HUES64 (cell line): ENCODE measurements around the gene TTLL13.

Experiments
- H3K27ac ChIP-seq: 2 replicates; pipeline ENCODE4 v1.7.0; 2013; ENCODE audit warnings: low read depth, low read length, inconsistent platforms
- H3K27me3 ChIP-seq: 2 replicates; pipeline ENCODE4 v1.6.1; 2013; ENCODE audit warnings: mild to moderate bottlenecking, low read length; ENCODE audit not compliant: insufficient read depth
- H3K36me3 ChIP-seq: 2 replicates; pipeline ENCODE4 v1.6.1; 2013; ENCODE audit warnings: mild to moderate bottlenecking, low read length; ENCODE audit not compliant: insufficient read depth
- H3K4me1 ChIP-seq: 2 replicates; pipeline ENCODE4 v1.6.1; 2013; ENCODE audit warnings: mild to moderate bottlenecking, low read length, moderate library complexity; ENCODE audit not compliant: insufficient read depth
- H3K4me3 ChIP-seq: 2 replicates; pipeline ENCODE4 v1.5.1; 2013; ENCODE audit warnings: mild to moderate bottlenecking, low read length, moderate library complexity
- H3K9ac ChIP-seq: 2 replicates; pipeline ENCODE4 v1.6.1; 2013; ENCODE audit warnings: mild to moderate bottlenecking, low read depth, low read length
- H3K9me3 ChIP-seq: 2 replicates; pipeline ENCODE4 v1.6.1; 2013; ENCODE audit warnings: low read depth, low read length; ENCODE audit not compliant: insufficient read depth
- WGBS: fragments of 150-250, 120-280 bp; methylation state at CpG from one replicate; pipeline ENCODE4 v1.1.7; 2013; ENCODE audit warnings: missing lambda C conversion rate; 5-methylcytosine and 5-hydroxymethylcytosine counted together

The TTLL13 gene

GRCh38 chr15:90228960-90229359 is 20.4 kb upstream of the TTLL13 start:
- Histone ChIP-seq H3K9ac (no peak overlapping the region), H3K9me3 (no peaks in the 10 kb centered on the region), H3K4me3 (no peak overlapping the region), H3K4me1 (no peaks in the 10 kb centered on the region), H3K27ac (no peak overlapping the region), H3K36me3 (peaks cover 60% of the 10 kb centered on the region), H3K27me3 (no peaks in the 10 kb centered on the region)
- WGBS, result 96% methylated on average over 15 of the region's 15 CpGs

DNA sequence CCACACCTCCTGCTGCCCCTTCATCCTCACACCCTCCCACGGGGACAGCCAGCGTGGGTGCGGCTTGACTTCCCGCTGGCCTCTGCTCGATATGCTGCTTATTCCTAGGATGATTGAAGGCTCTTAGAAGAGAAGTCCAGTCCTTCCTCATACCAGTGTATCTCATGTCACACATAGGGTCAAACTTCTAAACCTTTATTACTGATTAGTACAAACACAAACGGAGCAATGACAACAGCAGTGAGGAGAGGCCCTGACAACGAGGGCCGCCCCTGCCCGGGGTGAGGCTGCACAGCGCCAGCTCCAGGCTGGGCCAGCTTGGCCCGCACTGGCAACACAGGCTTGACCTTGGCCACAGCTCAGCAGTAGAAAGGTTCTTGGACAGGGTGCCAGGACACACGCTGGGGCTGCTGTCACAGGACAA is 19.3 kb upstream of the TTLL13 start:
- no peak overlapping the region for H3K9ac ChIP-seq
- H3K27ac ChIP-seq, result no peak overlapping the region
- H3K4me3 ChIP-seq, result no peak overlapping the region
- no peaks in the 10 kb centered on the region for H3K27me3 ChIP-seq
- WGBS, result 95% methylated on average over 12 of the region's 12 CpGs
- H3K36me3 ChIP-seq, result peaks cover 48% of the 10 kb centered on the region
- no peaks in the 10 kb centered on the region for H3K9me3 ChIP-seq
- H3K4me1 ChIP-seq, result no peaks in the 10 kb centered on the region

GRCh38 chr15:90230610-90231009 is 18.7 kb upstream of the TTLL13 start:
- Histone ChIP-seq H3K4me3 (no peak overlapping the region), H3K27ac (no peak overlapping the region), H3K36me3 (peaks cover 43% of the 10 kb centered on the region), H3K27me3 (no peaks in the 10 kb centered on the region), H3K4me1 (no peaks in the 10 kb centered on the region), H3K9ac (no peak overlapping the region), H3K9me3 (no peaks in the 10 kb centered on the region)
- 94% methylated on average over 8 of the region's 8 CpGs for WGBS

GRCh38 chr15:90231028-90232017 is 18.0 kb upstream of the TTLL13 start:
- peaks cover 37% of the 10 kb centered on the region for H3K36me3 ChIP-seq
- H3K27me3 ChIP-seq, result no peaks in the 10 kb centered on the region
- no peak overlapping the region for H3K27ac ChIP-seq
- H3K9ac ChIP-seq, result no peak overlapping the region
- H3K4me3 ChIP-seq, result no peak overlapping the region
- H3K9me3 ChIP-seq, result no peaks in the 10 kb centered on the region
- WGBS, result 91% methylated on average over 27 of the region's 27 CpGs
- no peaks in the 10 kb centered on the region for H3K4me1 ChIP-seq

- H3K27ac ChIP-seq, result no peak overlapping the region
- no peaks in the 10 kb centered on the region for H3K27me3 ChIP-seq
- no peaks in the 10 kb centered on the region for H3K9me3 ChIP-seq
- no peaks in the 10 kb centered on the region for H3K4me1 ChIP-seq
- H3K4me3 ChIP-seq, result no peak overlapping the region
- H3K36me3 ChIP-seq, result peaks cover 29% of the 10 kb centered on the region
- H3K9ac ChIP-seq, result no peak overlapping the region
- WGBS, result 92% methylated on average over 13 of the region's 13 CpGs
These were observed 17.2 kb upstream of the TTLL13 start for GRCh38 chr15:90232196-90232595.

- H3K27me3 ChIP-seq, result no peaks in the 10 kb centered on the region
- no peaks in the 10 kb centered on the region for H3K4me1 ChIP-seq
- H3K9ac ChIP-seq, result peak overlapping the region; percentile 59
- H3K9me3 ChIP-seq, result no peaks in the 10 kb centered on the region
- no peak overlapping the region; the same call in 1 of the 2 replicates for H3K27ac ChIP-seq
- 18% methylated on average over 9 of the region's 9 CpGs for WGBS
- peaks cover 22% of the 10 kb centered on the region for H3K36me3 ChIP-seq
- peak overlapping the region; percentile 64 for H3K4me3 ChIP-seq
These were observed 16.4 kb upstream of the TTLL13 start for GRCh38 chr15:90232941-90233386.

GRCh38 chr15:90233387-90234095 is 15.8 kb upstream of the TTLL13 start, which contains the start of gene CIB1:
Gene CIB1, minus strand, starts transcription at chr15:90233941. Its CDS starts 56 bp downstream, at chr15:90233885.
- Histone ChIP-seq H3K4me3 (peak within 1 kb of the TSS; percentile 64), H3K36me3 (peaks cover 19% of the 10 kb centered on the region), H3K9ac (peak within 1 kb of the TSS; percentile 59), H3K4me1 (no peaks in the 10 kb centered on the region), H3K9me3 (no peaks in the 10 kb centered on the region), H3K27me3 (no peaks in the 10 kb centered on the region), H3K27ac (peak within 1 kb of the TSS; percentile 73; the same call in 1 of the 2 replicates)
- WGBS, result under 1% methylated on average over 63 of the region's 63 CpGs

DNA sequence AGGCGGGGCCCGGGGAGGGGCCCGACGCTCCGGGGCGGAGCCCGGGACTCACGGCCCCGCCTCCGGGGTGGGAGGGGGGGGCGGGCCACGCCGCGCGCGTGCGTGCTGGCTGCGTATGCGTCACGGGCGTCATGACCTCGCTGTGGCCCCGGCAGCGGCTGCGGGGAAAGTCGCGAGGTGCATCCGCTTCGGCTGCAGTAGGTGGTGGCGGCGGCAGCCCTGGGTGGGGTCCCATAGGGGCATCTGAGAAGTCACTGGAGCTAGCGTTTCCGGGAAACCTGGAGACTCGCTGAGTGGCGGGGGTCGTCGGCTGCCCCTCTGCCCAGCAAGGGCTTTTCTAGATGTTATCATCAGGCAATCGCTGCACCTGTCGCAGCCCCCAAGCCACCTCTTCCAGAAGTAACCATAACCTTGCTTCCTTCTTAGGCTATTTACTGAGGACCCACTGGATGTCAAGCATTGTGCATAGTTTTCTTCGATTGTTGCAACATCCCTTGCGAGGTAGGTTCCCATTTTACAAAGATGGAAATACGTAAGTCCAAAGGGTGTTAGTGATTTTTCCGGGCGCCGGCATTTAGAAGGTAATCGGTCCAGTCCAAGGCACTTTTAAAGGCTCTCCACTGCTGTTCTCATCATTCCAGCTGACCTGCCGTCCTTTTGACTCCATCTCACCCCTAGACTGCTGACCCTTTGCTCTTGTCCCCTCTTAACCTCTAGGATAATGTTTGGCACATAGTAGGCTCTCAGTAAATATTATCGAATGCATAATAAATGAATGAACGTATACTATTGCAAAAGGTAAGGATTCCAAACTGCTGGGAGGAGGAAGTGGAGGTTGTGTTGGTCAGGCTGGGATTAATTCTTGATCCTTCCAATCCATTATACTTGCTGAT is 15.0 kb upstream of the TTLL13 start, which contains the start of gene GDPGP1:
Gene GDPGP1 (plus strand): TSS at position 114 of the 893 bp plus-strand sequence. CDS start 6,700 bp downstream, outside the sequence.
- Histone ChIP-seq H3K27ac (peak within 1 kb of the TSS; percentile 73; the same call in 1 of the 2 replicates), H3K4me1 (no peaks in the 10 kb centered on the region), H3K9me3 (no peaks in the 10 kb centered on the region), H3K4me3 (peak within 1 kb of the TSS; percentile 64), H3K9ac (peak within 1 kb of the TSS; percentile 59), H3K27me3 (no peaks in the 10 kb centered on the region), H3K36me3 (peaks cover 15% of the 10 kb centered on the region)
- WGBS, result 15% methylated on average over 49 of the region's 49 CpGs

GRCh38 chr15:90239371-90239770 is 10.0 kb upstream of the TTLL13 start:
- 91% methylated on average over 3 of the region's 3 CpGs for WGBS
- peaks cover 7% of the 10 kb centered on the region; the same call in 1 of the 2 replicates for H3K36me3 ChIP-seq
- no peaks in the 10 kb centered on the region for H3K9me3 ChIP-seq
- no peak overlapping the region for H3K4me3 ChIP-seq
- no peak overlapping the region for H3K27ac ChIP-seq
- no peak overlapping the region for H3K9ac ChIP-seq
- H3K27me3 ChIP-seq, result no peaks in the 10 kb centered on the region
- no peaks in the 10 kb centered on the region for H3K4me1 ChIP-seq

DNA sequence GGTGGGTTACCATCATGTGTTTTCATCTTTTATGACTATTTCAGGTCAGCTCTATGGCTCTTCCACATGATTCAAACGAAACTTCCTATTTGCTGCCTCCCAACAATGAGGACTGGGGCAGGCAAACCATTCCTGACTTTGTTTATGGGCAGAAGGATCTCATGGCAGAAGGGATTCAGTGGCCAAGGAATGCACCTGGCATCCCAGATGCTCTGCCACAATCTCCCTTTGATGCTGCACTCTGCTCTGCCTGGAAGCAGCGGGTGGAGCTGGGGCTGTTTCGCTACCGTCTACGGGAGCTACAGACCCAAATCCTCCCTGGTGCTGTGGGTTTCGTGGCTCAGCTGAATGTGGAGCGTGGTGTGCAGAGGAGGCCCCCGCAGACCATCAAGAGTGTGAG is 8.5 kb upstream of the TTLL13 start:
- WGBS, result 94% methylated on average over 8 of the region's 8 CpGs
- Histone ChIP-seq H3K9me3 (no peaks in the 10 kb centered on the region), H3K36me3 (peaks cover 7% of the 10 kb centered on the region; the same call in 1 of the 2 replicates), H3K27ac (no peak overlapping the region), H3K9ac (no peak overlapping the region), H3K27me3 (no peaks in the 10 kb centered on the region), H3K4me1 (no peaks in the 10 kb centered on the region), H3K4me3 (no peak overlapping the region)
